ENCODE data around the gene FERMT1. TPM values are rescaled to one million over a fixed set of nuclear protein-coding genes. Genes with fewer than 3 reads are reported as not detected.

Gene FERMT1
- total and polyA plus RNA-seq, 2 of the 4 experiments (the other 2 are of a cell fraction) = 1.8 to 2.3 TPM

- H4K20me1 ChIP-seq (ENCODE audit: insufficient read depth, low read length) = no peaks in the 10 kb centered on the region
- no peak overlapping the region for H3K4ac ChIP-seq (ENCODE audit: low read depth, low read length)
- H4K91ac ChIP-seq (ENCODE audit: insufficient read depth, low read depth, low read length) = no peak overlapping the region
- no peak overlapping the region for H3K27ac ChIP-seq (ENCODE audit: insufficient read depth, low read length)
- H3K4me3 ChIP-seq (ENCODE audit: insufficient read depth, low read depth, low read length) = no peak overlapping the region
- in situ Hi-C loops (cut with MboI; ENCODE audit: low sequenced_read_pairs) = no loop called here
- DNase-seq = no peak
- H3K18ac ChIP-seq (ENCODE audit: low read depth, low read length) = no peak overlapping the region
- H4K8ac ChIP-seq (ENCODE audit: low read depth in 2 of 2, low read length in 2 of 2) = no peak overlapping the region
- H3K4me1 ChIP-seq (ENCODE audit: control insufficient read depth, insufficient read depth, low read length) = no peaks in the 10 kb centered on the region
- H3K9ac ChIP-seq (ENCODE audit: low read depth, low read length) = no peak overlapping the region
- H2AK9ac ChIP-seq (replicated peaks; ENCODE audit: low read depth, low read length, poor library complexity) = no peak overlapping the region
- no peaks in the 10 kb centered on the region for H3K79me1 ChIP-seq (ENCODE audit: low read depth in 1 of 2, low read length in 2 of 2)
- H2BK15ac ChIP-seq (ENCODE audit: low read depth, low read length) = no peak overlapping the region
- no peak overlapping the region for H2BK5ac ChIP-seq (ENCODE audit: low read depth, low read length, poor library complexity, severe bottlenecking)
- no peaks in the 10 kb centered on the region for H3K9me3 ChIP-seq (ENCODE audit: control insufficient read depth, insufficient read depth, low read length)
- no peaks in the 10 kb centered on the region for H3K36me3 ChIP-seq (ENCODE audit: control insufficient read depth, insufficient read depth, low read length)
- ChIA-PET POLR2A (ENCODE audit: unreplicated experiment) (no interaction called here), CTCF (interaction anchor here (0.8 to 1.3 kb wide), 2 partner anchors 8 to 547 kb away, joined by 3 to 4 read pairs; no protein-coding TSS in a partner anchor)
- H2BK120ac ChIP-seq (ENCODE audit: low read depth, low read length) = no peak overlapping the region
- no CpG with 5 or more reads among the region's 8 CpGs for WGBS, 2 experiments (ENCODE audit: extremely low coverage in 2 of 2, insufficient read length in 1 of 2)
- H3K4me2 ChIP-seq (ENCODE audit: low read depth, low read length) = no peak overlapping the region
- H3K23ac ChIP-seq (ENCODE audit: low read depth, low read length) = no peak overlapping the region
- intact Hi-C loops (cut with micrococcal nuclease) = loop anchor here (2.0 to 5.0 kb wide), 2 partner anchors 125 to 673 kb away; partner anchors contain the start of genes MCM8 and TRMT6
- no peaks in the 10 kb centered on the region for H3K27me3 ChIP-seq (ENCODE audit: control insufficient read depth, insufficient read depth, low read length)
- no peak overlapping the region for H3K14ac ChIP-seq (replicated peaks; ENCODE audit: low read depth, low read length)
- H2BK20ac ChIP-seq (ENCODE audit: low read depth, low read length) = no peak overlapping the region
- BruUV-seq (replicated peaks) = no TSS peak
- dilution Hi-C loops (cut with HindIII; ENCODE audit: low sequenced_read_pairs, unreplicated experiment) = no loop called here
- H4K5ac ChIP-seq (ENCODE audit: low read depth, low read length) = no peak overlapping the region
- H3K56ac ChIP-seq (ENCODE audit: extremely low read depth, insufficient read depth, low read length) = no peak overlapping the region
- no peak overlapping the region for H2AK5ac ChIP-seq (ENCODE audit: low read depth, low read length)
- H2AFZ ChIP-seq (replicated peaks; ENCODE audit: low read length, poor library complexity) = no peak overlapping the region
- TF ChIP-seq NFE2L2 (IDR thresholded peaks at IDR 0.05; ENCODE audit: low read depth, low read length) (peak; percentile 59; the same call in 1 of the 2 replicates), USF2 (IDR thresholded peaks at IDR 0.05; ENCODE audit: low read depth, low read length) (no peak)
- ATAC-seq (ENCODE audit: low read depth) = no peak; the same call in 1 of the 2 replicates
- no peaks in the 10 kb centered on the region for H3K9me1 ChIP-seq (ENCODE audit: insufficient read depth, low read length)
These were observed 47.2 kb downstream of the FERMT1 start for GRCh38 chr20:6075428-6076219.
